ENCODE data around the gene AOX1. TPM values are rescaled to one million over a fixed set of nuclear protein-coding genes. Genes with fewer than 3 reads are reported as not detected.

Gene AOX1
- total RNA-seq, 1 donor from 2014 or later = 36.7 TPM

DNA sequence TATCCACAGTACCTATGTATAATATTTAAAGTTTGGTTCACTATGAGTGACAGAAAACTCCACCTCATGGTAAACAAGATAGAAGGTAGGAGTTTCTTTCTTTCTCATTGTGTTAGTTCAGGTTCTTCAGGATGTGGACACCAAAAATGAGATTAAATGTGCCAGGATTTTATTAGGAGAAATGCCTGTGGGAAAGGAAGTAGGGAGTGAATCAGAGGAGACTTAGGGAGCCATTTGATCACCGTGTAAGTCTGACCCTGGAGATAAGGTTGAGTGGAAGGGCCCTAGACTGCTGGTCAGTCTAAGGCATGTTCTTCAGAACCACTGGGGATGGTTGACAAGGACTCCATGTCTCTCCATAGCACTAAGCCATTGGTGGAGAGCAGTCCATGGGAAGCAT lies 8.1 kb downstream of the AOX1 start:
- no peak for ATAC-seq
- no peaks in the 10 kb centered on the region for H3K4me1 ChIP-seq
- DNase-seq = no peak
- no peaks in the 10 kb centered on the region for H3K9me3 ChIP-seq
- H3K27ac ChIP-seq = no peak overlapping the region
- no peaks in the 10 kb centered on the region for H3K27me3 ChIP-seq (ENCODE audit: low read depth)
- H3K36me3 ChIP-seq = no peaks in the 10 kb centered on the region
- intact Hi-C loops (cut with DNase I) = no loop called here
- TF ChIP-seq CTCF (IDR thresholded peaks at IDR 0.05) = no peak
- H3K4me3 ChIP-seq = no peak overlapping the region

DNA sequence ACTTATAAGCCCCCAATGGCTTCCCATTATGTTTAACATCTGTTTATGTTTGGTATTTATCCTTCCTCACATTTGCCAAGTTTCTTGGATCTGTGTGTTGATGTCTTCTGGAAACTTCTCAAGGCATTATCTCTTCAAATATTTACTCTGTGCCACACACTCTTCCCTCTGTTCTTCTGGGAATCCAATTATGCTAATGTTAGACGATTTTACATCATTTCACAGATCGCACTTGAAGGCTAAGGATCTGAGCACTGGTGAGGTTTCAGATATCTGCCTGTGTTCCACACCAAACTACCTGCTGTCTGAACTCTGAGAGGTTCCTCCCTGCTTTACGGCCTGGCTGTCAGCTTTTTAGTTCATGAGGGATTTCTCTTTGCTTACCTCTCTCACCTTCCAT lies 10.1 kb downstream of the AOX1 start:
- H3K4me3 ChIP-seq = no peak overlapping the region
- DNase-seq (no peak), ATAC-seq (no peak)
- H3K27me3 ChIP-seq (ENCODE audit: low read depth) = no peaks in the 10 kb centered on the region
- no peaks in the 10 kb centered on the region for H3K36me3 ChIP-seq
- no peak for TF ChIP-seq CTCF (IDR thresholded peaks at IDR 0.05)
- H3K9me3 ChIP-seq = no peaks in the 10 kb centered on the region
- intact Hi-C loops (cut with DNase I) = no loop called here
- no peaks in the 10 kb centered on the region for H3K4me1 ChIP-seq
- no peak overlapping the region for H3K27ac ChIP-seq

DNA sequence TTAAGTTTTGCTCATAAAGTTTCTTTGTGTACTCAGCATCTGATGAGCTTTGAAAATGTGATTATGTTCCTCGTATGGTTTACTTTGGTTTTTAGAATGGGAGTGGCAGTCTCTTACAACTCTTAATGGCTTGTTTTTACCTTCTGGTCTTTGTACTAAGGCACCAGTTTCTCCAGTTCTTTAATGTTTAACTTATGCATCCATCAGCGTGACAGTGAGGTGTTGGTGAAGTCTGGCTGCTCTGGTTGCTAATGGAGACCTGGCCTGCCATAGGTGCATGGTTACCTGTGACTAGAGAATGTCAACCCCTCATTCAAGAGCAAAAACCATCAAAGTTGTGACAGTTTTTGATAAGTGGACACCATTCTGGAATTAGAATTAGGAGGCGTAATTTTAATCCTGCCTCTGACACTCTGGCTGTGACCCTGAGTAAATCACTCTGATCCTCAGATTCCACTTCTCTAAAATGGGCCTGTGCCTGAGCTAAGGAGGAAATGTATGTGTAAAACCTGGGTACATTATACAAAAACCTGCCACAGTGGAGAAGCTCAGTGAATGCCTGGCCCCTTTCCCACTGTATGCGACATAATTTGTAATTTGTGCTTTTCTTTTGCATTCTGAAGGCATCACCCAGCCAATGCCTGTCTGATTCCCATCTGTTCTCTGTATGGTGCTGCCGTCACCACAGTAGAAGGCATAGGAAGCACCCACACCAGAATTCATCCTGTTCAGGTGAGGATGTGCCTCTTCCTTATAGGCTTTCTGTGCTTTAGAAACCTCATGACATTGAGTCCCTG lies 11.2 kb downstream of the AOX1 start:
- no peak for ATAC-seq
- DNase-seq = no peak
- no peak for TF ChIP-seq CTCF (IDR thresholded peaks at IDR 0.05)
- no peaks in the 10 kb centered on the region for H3K4me1 ChIP-seq
- H3K36me3 ChIP-seq = no peaks in the 10 kb centered on the region
- H3K27ac ChIP-seq = no peak overlapping the region
- no peaks in the 10 kb centered on the region for H3K9me3 ChIP-seq
- intact Hi-C loops (cut with DNase I) = no loop called here
- H3K27me3 ChIP-seq (ENCODE audit: low read depth) = peaks cover 1% of the 10 kb centered on the region
- no peak overlapping the region for H3K4me3 ChIP-seq

- Histone ChIP-seq H3K36me3 (no peaks in the 10 kb centered on the region), H3K4me3 (no peak overlapping the region), H3K27ac (no peak overlapping the region), H3K4me1 (no peaks in the 10 kb centered on the region), H3K27me3 (ENCODE audit: low read depth) (peaks cover 3% of the 10 kb centered on the region), H3K9me3 (no peaks in the 10 kb centered on the region)
- DNase-seq = no peak
- intact Hi-C loops (cut with DNase I) = no loop called here
- TF ChIP-seq CTCF (IDR thresholded peaks at IDR 0.05) = no peak
- no peak for ATAC-seq
These were observed 13.4 kb downstream of the AOX1 start for GRCh38 chr2:200599206-200599605.

- no peak overlapping the region for H3K27ac ChIP-seq
- H3K4me1 ChIP-seq = no peaks in the 10 kb centered on the region
- no peak overlapping the region for H3K4me3 ChIP-seq
- intact Hi-C loops (cut with DNase I) = no loop called here
- ATAC-seq = no peak
- no peaks in the 10 kb centered on the region for H3K9me3 ChIP-seq
- no peak for DNase-seq
- no peaks in the 10 kb centered on the region for H3K36me3 ChIP-seq
- no peak for TF ChIP-seq CTCF (IDR thresholded peaks at IDR 0.05)
- peaks cover 3% of the 10 kb centered on the region for H3K27me3 ChIP-seq (ENCODE audit: low read depth)
These were observed 14.9 kb downstream of the AOX1 start for GRCh38 chr2:200600549-200601225.
